Calu3 (cell line): Measurements from ENCODE around the gene EPS15. TPM values are rescaled to one million over a fixed set of nuclear protein-coding genes. Genes with fewer than 3 reads are reported as not detected.
A peak's percentile ranks its signal among the peaks of the same experiment; 100 is the strongest.

Experiments
- BruUV-seq: library from RNA; stranded (reverse); fragments of 400-500 nt; replicated peaks from 2 replicates; lab custom pipeline; 2021; lab: Mats Ljungman, UMichigan
- CTCF ChIA-PET: fragments of 300-600 bp; sonication (Branson Sonifier 250); formaldehyde crosslinking; loops from one replicate; lab custom pipeline; 2022; ENCODE audit warnings: antibody characterized with exemption; lab: Charles Lee
- DNase-seq: peaks from one replicate; pipeline ENCODE4 v3.0.0; 2022
- H3K27ac Mint-ChIP-seq: one replicate; pipeline ENCODE4 v1.8.0; 2022; ENCODE audit warnings: mixed read lengths; ENCODE audit not compliant: unreplicated experiment
- H3K27me3 Mint-ChIP-seq: one replicate; pipeline ENCODE4 v1.8.0; 2022; ENCODE audit warnings: mixed read lengths; ENCODE audit not compliant: unreplicated experiment
- H3K36me3 Mint-ChIP-seq: one replicate; pipeline ENCODE4 v1.8.0; 2022; ENCODE audit warnings: mild to moderate bottlenecking, moderate library complexity, mixed read lengths; ENCODE audit not compliant: insufficient read depth, unreplicated experiment
- H3K4me1 Mint-ChIP-seq: one replicate; pipeline ENCODE4 v1.8.0; 2022; ENCODE audit warnings: mild to moderate bottlenecking, low read depth, mixed read lengths; ENCODE audit not compliant: unreplicated experiment
- H3K4me3 Mint-ChIP-seq: one replicate; pipeline ENCODE4 v1.8.0; 2022; ENCODE audit warnings: mild to moderate bottlenecking, low read depth, moderate library complexity, mixed read lengths; ENCODE audit not compliant: unreplicated experiment
- H3K9me3 Mint-ChIP-seq: one replicate; pipeline ENCODE4 v1.8.0; 2022; ENCODE audit warnings: low read depth, mixed read lengths; ENCODE audit not compliant: unreplicated experiment
- intact Hi-C: fragments of 100-400 bp; cut with micrococcal nuclease; formaldehyde crosslinking; loops from one replicate; pipeline ENCODE4 v1.10.0; 2022; ENCODE audit not compliant: unreplicated experiment
- total RNA-seq: library from RNA; stranded (reverse); gene quantifications from 2 replicates; pipeline ENCODE4 v1.2.3, GENCODE V29; 2022
- TF ChIP-seq, protein P1 (sequence below): fragments of 200-600 bp; IDR thresholded peaks from one replicate; pipeline ENCODE4 v1.8.0; 2022; ENCODE audit warnings: antibody characterized with exemption; ENCODE audit not compliant: unreplicated experiment

EPS15 gene
- total RNA-seq, 1 experiment from 2014 or later = 51.2 TPM

DNA sequence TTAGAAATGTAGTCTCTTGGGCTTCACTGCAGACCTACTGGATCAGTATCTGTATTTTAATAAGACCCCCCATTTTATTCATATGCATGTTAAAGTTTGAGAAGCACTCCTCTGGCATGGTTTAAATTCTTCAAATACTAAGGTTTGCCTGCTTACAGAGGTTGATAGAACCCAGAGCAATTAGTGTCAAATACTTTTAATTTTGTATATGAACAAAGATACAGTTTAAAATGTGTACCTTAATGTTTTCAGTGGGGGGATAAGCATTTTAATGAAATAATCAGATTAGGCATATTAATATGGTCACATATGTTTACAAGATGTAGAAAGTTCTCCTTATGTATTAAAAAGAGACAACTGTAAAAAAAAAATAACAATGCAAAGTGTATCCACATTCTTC, 40.4 kb upstream of the EPS15 start:
- Mint-ChIP-seq H3K9me3 (no peaks in the 10 kb centered on the region), H3K27ac (peak overlapping the region; percentile 79), H3K36me3 (peaks cover 7% of the 10 kb centered on the region), H3K4me3 (no peak overlapping the region), H3K27me3 (no peaks in the 10 kb centered on the region), H3K4me1 (peaks cover 30% of the 10 kb centered on the region)
- CTCF ChIA-PET = no interaction called here
- no TSS peak for BruUV-seq
- intact Hi-C loops = no loop called here
- TF ChIP-seq, protein P1, sequence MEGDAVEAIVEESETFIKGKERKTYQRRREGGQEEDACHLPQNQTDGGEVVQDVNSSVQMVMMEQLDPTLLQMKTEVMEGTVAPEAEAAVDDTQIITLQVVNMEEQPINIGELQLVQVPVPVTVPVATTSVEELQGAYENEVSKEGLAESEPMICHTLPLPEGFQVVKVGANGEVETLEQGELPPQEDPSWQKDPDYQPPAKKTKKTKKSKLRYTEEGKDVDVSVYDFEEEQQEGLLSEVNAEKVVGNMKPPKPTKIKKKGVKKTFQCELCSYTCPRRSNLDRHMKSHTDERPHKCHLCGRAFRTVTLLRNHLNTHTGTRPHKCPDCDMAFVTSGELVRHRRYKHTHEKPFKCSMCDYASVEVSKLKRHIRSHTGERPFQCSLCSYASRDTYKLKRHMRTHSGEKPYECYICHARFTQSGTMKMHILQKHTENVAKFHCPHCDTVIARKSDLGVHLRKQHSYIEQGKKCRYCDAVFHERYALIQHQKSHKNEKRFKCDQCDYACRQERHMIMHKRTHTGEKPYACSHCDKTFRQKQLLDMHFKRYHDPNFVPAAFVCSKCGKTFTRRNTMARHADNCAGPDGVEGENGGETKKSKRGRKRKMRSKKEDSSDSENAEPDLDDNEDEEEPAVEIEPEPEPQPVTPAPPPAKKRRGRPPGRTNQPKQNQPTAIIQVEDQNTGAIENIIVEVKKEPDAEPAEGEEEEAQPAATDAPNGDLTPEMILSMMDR = no peak
- no peak for DNase-seq

DNA sequence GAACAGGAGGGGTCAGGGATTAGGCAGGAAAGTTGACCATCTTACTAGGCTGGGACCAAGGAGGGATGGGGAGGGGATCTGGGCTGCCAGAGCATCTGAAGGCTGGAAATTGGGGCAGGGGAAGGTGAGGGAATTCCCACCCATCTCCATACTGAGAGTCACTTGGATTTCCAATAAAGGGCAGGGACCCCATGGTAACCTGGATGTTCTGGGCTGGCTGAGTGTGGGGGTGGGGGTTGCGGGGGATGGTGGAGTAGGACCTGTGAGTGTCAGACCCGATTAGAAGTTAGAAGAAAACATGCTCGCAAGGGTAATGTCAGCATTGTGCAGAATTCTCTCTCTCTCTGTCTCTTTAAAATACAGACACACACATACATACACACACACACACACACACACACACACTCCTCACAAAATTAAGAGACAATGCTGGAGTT, 40.0 kb upstream of the EPS15 start:
- TF ChIP-seq, protein P1 = no peak
- peaks cover 30% of the 10 kb centered on the region for H3K4me1 Mint-ChIP-seq
- DNase-seq = no peak
- H3K27ac Mint-ChIP-seq = peak overlapping the region; percentile 79
- peaks cover 7% of the 10 kb centered on the region for H3K36me3 Mint-ChIP-seq
- no TSS peak for BruUV-seq
- intact Hi-C loops = no loop called here
- no peaks in the 10 kb centered on the region for H3K27me3 Mint-ChIP-seq
- no peaks in the 10 kb centered on the region for H3K9me3 Mint-ChIP-seq
- CTCF ChIA-PET = no interaction called here
- peak overlapping the region; percentile 42 for H3K4me3 Mint-ChIP-seq

DNA sequence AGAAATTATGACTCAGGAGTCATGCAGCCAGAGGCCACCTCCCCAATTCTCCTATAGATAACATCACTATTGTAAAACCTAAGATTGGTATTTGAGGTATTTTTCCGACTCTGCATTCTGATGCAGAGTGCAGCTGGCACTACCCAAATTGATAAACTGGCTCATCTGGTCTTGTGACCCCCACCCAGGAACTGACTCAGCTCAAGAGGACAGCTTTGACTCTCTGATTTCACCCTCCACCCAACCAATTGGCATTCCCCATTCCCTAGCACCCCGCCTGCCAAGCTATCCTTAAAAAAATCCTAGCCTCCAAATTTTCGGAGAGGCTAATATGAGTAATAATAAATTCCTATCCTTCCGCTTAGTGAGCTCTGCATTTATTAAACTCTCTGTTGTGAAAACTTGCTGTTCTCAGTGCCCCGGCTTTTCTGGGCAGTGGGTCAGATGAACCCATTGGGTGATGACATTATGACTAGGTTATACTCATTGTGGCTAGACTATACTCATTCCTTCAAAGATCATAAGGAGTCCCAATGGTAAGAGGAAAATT, 39.4 kb upstream of the EPS15 start:
- DNase-seq = peak; percentile 75
- H3K4me3 Mint-ChIP-seq = peak overlapping the region; percentile 42
- intact Hi-C loops = no loop called here
- peaks cover 7% of the 10 kb centered on the region for H3K36me3 Mint-ChIP-seq
- H3K4me1 Mint-ChIP-seq = peaks cover 30% of the 10 kb centered on the region
- TF ChIP-seq, protein P1 = no peak
- H3K27ac Mint-ChIP-seq = peak overlapping the region; percentile 79
- H3K27me3 Mint-ChIP-seq = no peaks in the 10 kb centered on the region
- BruUV-seq = no TSS peak
- CTCF ChIA-PET = interaction anchor here (0.6 kb wide), 1 partner anchor 223 kb away, joined by 3 read pairs; no protein-coding TSS in a partner anchor
- no peaks in the 10 kb centered on the region for H3K9me3 Mint-ChIP-seq

DNA sequence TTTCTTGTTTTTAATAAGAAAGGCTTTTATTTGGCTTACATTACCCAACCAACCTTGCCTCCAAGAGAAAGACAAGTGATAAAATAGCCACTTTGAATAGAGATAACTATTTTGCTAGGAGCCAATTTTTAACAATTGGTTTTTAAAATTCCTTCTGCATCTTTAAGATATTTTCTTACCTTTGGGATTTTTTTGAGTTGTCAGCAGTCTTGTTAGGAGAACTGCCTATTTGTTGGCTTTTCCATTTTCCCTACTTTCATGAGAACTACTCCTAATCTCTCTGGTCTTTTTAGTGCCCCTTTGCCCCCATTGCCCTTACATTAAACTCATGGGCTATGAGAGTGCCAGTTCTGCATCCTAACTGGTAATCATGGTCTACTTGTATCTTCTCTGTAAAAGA, 38.1 kb upstream of the EPS15 start:
- Mint-ChIP-seq H3K4me1 (peaks cover 30% of the 10 kb centered on the region), H3K27ac (peak overlapping the region; percentile 8), H3K9me3 (no peaks in the 10 kb centered on the region), H3K4me3 (no peak overlapping the region), H3K27me3 (no peaks in the 10 kb centered on the region), H3K36me3 (peaks cover 7% of the 10 kb centered on the region)
- CTCF ChIA-PET = no interaction called here
- intact Hi-C loops = no loop called here
- no TSS peak for BruUV-seq
- TF ChIP-seq, protein P1 = no peak
- no peak for DNase-seq
